Middle frontal gyrus (tissue), 1 donor: ENCODE results near the gene LINGO1.

Experiments used
- DNase-seq: peaks from one replicate; pipeline ENCODE4 v3.0.0-alpha.2; 2015; ENCODE audit warnings: low spot score; ENCODE audit errors: extremely low spot score

Gene LINGO1

DNA sequence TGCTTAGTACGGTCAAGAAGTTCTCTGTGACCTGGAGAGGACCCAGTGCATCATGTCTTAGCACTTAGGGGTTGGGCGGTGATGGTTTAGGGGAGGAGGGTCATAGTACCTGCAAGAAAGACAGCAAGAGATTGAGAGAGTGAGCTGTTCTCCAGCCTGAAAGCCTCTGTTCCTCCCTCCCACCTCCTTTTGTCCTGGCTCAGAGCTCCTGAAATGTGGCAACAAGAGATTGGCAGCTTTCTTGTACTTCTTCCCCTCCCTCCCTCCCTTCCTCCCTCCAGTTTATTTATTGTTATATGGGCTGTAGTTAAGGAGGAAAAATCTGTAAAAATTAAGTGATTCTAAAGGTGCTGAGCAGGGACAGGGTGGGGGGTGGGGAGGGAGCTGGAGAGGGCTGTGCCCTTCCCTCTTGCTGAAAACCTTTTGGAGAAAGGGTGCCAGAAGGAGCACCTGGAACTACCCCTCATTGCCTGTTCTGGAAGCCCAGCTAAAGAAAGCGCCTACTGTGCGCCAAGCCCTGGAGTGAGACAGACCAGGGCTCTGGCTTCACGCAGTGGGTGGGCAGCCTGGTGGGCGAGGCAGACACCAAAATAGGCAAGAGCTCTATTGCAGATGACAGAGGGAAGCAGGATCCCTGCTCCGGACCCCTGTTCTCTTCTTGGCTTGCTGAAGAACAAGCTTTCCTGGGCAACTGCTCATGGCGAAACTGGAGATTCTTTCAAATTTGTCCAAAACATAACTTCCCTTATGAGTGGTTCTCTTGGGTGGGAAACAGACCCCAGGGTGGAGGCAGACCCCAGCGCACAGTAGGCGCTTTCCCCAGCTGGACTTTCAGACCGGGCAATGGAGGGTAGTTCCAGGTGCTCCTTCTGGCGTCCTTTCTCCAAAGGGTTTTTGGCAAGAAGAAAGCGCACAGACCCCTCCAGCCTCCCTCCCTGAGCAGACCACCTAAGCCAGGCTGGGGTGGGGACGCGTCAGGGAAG, 35.6 kb downstream of the LINGO1 start:
- no peak for DNase-seq

DNA sequence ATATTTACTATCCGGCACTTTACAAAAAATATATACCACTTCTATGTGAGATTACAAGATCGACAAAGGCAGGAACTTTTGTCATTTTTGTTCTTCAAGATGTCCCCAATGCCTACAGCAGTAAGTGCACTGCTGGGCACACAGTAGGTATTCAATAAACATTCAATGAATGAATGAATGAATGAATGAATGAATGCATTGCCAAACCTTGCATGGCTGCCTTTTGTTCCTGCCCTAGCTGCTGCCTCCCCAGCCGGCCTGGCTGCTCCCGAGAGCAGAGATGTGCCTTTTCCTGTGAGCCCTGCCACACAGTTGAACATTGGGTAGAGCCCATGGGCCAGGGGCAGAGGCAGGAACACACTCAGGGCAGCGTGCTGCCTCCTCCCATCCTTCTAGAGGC, 37.5 kb downstream of the LINGO1 start:
- no peak for DNase-seq

DNA sequence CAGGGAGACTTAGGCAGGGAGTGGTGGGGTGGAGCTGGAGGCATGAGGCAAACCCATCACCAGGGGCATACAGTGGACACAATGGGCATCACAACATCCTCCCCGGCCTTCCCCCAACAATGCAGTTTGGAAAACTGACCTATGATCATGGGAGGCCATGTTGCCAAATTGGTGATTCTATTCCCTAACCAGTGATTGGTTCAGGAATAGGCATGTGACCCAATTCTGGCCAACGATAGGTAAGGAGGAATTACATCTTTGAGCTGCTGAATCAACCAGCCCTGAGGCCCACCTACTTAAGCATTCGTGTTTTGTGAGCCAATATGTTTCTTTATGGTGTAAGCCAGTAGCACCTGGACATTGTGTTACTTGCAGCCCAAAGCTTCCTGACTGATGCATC, 40.0 kb downstream of the LINGO1 start:
- no peak for DNase-seq

DNA sequence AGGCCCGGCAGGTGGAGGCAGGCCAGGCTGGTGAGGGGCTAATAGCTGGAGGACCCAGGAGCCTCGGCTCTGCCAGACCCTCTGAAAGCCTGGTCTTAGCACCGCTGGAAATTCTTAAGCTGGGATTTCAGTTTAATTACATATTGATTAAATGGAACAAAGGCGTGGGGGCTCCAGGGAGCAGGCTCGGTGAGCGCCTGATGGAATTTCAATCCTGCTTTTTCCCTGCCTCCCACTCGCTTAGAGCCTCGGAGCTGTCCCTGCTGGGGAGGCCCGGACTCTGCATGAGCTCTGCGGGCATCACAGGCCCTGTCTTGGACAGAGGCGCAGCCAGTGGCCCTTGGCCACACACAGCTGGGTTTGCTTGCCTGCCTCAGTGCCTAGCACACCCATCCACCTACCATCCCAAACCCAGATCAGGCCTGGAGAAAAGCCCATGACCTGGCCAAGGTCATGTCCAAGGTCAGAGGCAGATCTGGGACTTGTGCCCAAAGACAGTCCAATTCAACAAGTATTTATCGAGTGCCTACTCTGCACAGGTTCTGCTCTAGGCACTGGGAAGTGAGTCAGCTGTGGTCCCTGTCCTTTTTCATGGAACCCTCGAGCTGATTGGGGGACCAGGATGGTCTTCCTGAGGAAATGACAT, 40.6 kb downstream of the LINGO1 start:
- DNase-seq: no peak

DNA sequence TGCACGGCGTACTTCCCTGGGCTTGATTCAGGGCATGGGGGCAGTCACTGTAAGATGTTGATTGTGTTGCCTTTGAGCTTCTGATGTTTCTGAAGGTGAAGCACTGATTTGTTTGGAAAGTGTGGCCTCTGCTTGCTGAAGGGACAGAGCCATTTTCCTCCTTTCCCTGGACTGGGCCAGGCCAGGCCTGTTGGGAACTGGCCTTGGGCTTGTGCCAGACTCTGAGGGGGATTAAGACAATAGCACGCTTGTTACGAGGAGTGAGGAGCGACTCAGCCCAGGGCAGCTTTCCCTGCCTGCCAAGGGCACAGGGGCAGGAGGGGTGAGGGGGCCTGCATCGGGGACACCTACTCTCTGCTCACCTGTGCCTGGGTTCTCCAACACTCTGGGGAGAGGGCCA, 42.9 kb downstream of the LINGO1 start:
- DNase-seq: peak; percentile 91

DNA sequence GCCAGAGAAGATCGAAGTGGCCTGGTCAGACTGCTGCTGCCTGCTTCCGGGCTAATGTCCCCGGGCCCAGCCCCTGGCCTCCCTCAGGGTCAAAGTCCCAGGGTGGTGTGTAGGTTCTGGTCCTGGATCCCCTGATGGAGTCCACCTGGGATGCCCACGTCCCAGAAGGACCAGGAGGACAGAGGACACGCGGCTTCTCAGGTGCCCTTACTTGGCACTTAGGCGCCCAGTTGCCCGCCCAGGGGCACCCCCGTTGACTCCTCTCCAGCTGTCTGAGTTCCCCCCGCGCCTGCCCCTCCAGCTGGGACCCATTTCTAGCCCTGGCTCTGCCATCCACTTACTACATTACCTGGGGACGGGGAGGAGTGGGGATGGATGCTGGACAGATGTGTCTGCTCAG, 44.6 kb downstream of the LINGO1 start:
- DNase-seq: no peak

DNA sequence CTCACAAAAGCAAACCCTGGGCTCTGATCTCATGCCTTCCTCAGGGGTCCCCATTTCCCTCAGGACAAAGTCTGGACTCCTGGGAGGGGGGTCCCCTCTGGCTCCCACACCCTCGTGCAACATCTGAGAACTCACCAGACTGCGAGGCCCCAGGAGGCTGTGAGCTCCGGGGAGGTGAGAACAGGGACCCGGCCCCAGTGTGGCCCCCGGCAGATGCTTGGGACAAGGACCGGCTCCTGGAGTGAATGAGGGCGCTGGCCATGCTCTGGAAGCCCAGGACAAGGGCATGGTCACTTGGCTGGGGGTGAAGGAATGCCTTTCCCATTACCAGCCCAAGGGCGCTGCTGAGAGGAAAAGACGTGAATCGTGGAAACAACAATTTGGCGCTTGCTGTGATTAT, 48.0 kb downstream of the LINGO1 start:
- no peak for DNase-seq

DNA sequence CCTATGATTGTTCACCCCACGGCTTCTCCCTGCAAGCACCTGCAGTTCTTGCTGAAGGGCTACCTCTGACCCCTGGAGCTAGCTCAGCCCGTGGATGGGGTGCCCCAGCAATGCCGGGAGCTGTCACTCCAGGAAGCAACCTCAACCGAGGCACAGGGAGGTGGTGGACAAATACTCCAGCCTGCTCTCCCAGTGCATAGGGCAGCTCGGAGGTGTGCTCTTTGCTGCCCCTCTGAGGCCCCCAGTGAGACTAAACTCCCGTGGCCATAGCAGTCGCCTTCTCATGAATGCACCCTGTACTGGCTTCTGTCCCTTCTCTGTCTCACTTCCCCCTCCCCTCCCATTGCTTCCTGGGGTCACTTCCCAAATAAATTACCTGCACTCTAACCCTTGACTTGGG, 48.5 kb downstream of the LINGO1 start:
- DNase-seq: no peak

DNA sequence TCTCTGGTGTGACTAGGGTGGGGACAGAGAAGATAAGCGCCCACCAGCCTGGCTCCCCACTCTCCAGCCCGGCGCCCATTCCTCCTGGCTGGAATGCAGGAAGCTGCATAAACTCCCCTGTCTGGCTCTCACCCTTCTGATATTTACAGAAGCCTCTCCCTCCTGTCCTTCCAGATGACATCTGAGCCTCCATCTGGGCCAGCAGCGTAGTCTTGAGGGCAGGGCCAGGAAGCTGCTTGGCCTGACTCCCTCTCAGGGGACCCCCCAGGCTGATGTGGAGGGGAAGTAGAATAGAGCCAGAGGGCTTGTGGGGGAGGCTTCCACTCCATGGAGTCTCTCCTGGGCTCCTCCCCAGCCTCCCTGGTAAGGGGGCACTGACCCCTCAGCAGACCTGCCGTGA, 49.9 kb downstream of the LINGO1 start:
- DNase-seq: no peak

DNA sequence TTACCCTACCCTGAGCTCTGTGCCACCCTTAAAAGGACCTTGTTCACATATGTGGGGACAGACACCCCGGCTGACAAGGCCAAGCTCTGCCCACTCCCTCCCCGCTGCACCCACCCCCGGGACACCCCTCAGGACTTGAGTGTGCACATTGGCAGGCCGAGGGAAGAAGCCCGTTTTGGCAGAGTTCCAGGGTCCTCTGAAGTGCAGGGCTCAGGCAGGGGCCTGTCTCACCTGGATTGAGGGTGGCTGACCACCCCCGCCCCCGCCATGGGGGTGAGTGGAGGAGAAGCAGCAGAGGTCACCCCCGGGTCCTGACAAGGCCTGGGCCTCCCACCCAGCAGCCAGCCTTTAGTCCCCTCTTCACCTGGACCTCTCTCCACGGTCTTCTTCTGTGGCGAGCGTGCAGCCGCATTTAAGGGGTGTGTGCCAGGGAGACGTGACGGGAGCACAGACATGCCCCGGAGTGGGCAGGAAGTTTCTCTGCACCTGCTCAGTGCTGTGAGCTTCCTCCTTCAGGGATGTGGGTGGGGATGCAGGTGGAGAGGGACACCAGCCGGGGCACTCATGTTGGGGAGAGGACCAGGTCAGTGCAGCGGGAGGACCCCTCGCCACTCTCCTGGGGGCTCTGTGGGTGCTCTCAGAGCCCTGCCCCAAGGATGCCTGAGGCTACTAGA, 50.7 kb downstream of the LINGO1 start:
- DNase-seq: no peak

DNA sequence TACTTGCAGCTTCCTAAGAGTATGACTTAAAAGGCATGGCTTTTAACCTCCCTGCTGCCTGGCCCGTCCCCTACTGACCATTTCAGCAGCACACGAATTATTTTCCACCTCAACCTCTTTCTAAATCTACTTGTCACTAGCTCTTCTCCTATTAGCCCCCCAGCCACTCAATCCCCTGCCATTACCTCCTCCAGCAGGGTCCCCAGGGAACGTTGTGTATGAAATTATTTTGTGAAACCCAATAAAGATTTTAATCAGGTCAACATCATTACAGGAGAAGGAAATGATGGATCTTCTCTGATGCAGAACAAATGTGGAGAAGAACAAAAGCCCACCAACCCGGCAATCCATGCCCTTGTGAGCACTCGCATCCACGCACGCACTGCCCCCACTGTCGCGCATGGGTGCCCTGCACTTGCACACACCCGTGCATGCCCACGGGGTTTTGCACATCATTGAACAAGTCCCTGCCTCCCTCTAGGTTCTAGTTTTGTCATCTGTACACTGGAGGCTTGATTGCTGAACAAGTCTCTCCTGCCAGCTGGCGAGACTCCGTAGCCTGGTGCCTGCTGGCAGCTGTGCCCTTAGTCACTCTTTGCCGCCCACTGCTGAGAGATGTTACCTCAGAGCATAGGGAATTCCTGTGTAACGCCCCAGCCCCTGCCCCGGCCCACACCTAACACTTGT, 51.6 kb downstream of the LINGO1 start:
- peak; percentile 46 for DNase-seq

DNA sequence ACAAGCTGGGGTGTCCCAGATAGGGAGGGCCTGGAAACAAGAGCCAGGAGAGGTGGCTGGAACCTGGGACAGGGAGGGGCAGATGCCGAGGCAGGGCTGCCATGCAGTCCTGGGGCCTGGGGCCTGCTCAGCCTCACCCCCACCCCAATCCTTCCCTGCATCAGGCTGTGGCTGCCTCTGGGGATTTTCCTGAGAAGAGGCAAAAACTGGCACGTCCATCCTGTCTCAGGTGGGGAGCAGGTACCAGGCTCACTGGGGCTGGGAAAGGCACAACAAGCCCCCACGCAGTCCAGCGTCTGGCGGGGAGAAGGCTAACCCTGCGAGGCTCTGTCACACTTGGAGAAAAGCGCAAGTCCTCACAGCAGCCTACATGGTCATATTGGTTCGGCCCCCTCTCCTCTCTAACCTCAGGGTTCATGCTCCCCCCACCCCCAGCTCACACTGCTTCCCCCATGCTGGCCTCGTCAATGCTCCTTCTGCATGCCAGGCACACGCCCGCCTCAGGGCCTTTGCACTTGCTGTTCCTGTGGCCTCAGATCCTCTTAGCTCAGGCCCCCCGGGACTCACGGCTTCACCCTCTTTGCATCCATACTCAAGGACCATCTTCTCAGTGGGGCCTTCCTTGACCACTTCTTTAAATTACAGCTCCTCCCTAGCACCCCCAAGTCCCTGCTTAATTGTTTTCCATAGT, 53.1 kb downstream of the LINGO1 start:
- DNase-seq: no peak

DNA sequence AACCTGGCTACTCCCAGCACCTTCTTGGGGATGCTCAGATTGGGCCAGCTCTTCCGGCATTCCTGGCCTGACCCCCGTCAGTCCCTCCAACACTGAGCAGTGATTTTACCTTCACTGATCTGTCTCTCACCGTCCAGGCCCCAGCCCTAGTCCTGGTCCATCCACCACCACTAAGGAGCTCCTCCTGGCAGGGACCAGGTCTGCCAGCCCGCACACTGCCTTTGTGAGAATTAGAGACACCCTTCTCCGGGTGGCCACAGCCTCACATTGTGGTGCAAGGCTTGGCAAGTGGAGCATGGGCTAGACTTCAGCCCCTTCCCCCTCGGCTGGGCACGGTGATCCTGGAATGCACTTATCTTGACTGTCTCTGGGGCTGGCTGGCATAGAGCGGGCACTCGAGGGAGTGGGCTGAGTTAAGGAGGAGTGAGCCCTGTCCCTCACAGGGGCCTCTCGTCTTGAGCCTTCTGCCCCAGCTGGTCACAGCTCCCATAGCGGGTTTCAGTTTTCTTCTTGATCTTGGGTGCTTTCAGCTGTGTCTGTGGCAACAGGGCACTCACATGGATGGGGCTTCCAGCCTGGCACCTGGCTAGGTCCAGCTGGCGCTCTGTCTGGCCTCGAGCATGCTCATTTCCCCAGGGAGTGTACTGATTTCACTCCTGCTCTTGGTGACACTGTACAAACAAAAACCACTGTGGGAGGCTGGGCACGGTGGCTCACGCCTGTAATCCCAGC, 53.9 kb downstream of the LINGO1 start:
- no peak for DNase-seq

DNA sequence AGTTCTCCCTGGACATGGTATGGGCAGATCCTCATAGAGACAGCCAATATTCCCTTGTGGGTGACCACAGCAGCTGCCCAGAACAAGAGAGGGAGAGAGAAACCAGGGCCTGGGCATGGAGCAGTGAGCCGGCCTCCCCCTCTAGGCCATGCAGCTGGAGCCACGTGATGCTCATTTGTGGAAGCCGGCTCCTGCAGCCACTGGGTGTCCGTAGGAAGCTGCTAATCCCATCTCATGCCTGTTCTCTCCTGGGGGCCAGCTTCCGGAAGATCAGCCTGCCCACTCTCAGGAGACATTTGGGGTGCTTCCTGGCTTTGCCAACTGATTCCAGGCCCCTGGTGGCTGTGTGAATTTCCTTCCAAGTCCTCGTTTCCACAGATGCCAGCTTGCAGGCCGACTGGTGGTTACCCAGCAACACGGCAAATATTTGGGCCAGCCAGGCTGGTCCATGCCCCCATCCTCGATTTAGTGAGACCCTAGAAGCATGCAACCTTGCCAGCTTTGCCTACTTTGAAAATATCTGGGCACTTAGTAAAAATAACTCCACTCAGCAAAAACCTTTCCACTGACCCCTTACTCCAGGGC, 55.3 kb downstream of the LINGO1 start:
- peak; percentile 27 for DNase-seq

DNA sequence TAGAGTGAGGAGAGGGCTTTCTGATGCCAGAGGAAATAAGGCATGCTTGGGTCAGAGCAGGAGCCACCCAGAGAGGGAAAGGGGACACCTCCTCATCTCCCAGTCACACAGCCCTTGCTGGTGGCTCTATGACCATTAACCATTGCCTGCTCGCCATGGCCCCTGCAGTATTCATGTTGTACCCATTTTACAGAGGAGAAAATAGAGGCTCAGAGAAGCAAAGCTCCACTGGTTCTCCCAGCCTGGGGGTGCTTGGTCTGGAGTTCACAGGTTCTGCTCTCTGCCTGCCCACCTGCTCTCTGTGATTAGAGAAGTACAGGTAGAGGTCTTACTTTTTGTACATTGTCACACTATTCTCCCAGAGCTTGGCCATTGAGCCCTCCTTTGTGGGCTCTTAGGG, 56.2 kb downstream of the LINGO1 start:
- DNase-seq: no peak

DNA sequence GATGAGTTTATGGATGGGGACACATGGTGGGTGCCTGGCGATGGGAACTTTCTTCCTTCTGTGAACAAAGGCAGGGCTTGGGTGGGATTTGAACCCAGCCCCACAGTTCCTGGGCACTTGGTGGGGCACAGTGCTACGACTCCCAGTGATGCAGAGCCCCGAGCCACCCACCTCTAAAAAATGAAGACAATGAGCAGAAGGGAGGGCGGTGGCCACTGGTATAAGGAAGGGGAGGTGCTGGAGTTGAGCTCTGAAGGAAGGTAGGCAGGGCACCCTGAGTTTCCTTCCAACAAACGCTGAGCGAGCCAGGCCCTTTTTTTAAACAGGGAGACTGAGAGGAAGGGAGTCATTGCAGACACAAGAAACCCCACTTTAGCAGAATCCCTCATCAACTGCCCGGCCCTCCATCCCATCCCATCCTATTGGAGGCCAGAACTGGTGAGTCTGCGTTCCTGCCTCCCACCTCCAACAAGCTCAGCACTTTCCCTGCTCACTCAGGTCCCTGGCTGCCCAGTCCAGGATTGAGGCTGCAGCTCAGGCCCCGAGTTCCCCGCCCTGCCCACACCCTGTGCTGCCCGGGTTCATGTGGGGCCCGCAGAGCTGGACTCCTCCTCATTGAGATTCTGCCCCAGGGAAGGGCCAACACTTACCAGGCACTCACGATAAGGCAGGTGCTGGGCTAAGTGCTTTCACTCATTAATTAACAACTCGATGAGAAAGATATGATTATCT, 57.3 kb downstream of the LINGO1 start:
- DNase-seq: no peak

DNA sequence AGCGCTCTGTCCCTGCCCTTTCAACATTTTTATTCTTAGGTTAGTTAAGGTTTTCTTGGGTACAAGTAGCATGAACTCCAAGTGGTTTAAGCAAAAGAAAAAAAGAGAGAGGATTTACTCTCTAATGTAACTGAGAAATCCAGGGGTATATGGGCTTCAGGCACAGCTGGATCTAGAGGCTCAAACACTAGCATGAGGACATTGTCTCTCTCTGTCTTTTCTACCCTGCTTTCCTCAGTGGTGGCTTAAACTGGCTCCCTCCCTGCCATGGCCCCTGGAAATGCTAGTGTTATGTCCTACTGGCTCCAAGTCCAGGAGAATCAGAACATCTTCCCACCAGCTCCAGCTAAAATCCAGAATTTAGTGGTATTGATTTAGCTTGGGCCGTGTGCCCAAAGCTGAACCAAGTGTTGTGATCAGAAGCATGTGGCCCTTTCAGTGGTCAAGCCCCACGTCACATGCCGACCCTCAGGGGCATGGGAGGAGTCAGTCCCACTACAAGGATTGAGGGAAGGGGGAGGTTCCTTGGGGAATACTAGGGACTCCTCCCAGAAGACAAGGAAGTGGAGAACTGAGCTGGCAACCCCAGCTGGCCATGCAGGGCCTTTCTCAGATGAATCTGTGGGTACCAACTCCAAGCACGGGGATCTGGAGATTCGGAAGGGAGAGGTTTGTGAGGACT, 58.0 kb downstream of the LINGO1 start:
- no peak for DNase-seq

DNA sequence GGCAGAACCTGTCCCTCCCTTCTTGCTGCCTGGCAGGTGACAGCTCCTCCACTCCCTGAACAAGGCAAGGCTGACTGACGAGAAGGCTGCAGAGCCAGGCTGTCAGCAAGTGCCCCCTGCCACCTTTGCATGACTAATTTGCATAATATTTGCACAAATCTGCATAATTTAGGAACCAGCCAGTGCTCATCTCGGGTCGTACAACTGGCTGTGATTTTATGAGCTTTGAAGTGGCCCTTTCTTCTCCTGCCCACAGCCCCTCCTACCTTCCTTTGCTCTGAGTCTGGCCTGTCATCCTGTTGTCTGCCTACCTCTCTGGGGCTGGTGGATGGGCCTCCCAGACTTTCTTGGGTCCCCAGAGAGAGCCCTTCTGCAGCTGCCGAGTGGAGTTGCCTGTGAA, 58.9 kb downstream of the LINGO1 start:
- DNase-seq: no peak

DNA sequence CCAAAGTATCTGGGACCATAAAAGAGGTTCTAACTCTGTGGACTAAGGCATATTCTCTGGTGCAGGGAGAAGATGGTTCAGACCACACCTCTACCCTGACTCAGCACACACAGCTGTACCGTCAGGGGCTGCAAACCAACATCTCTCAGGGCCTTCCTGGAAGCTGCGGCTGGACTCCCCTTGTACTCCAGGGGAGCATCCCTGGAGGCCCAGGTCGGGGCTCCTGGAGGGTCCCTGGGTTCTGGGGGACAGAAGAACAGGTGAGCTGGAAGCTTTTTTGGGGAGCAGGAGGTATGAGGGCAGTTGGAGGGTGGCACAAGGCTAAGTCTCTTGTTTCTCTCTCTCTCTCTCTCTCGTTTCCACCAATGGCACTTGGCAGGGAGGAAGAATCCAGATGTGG, 60.5 kb downstream of the LINGO1 start:
- DNase-seq: no peak
